IPS-18c (cell line): ENCODE results near the gene PNKD.
"Not testable (repeated sequence)": the region's sequence is repeated elsewhere in the genome, so short reads cannot be mapped to it uniquely, and the experiment has no call there.

Experiments used
- H3K4me3 ChIP-seq: 2 replicates; pipeline ENCODE4 v1.7.0; 2013; ENCODE audit warnings: low read depth, mild to moderate bottlenecking, low read length, moderate library complexity; ENCODE audit not compliant: insufficient read depth
- H3K9me3 ChIP-seq: one replicate; pipeline ENCODE4 v1.6.1; 2013; ENCODE audit warnings: mild to moderate bottlenecking, low read length, moderate library complexity; ENCODE audit not compliant: control insufficient read depth, insufficient read depth

PNKD gene

GRCh38 chr2:218298314-218298875 is 28.1 kb downstream of the PNKD start:
- H3K9me3 ChIP-seq, result peaks cover 2% of the 10 kb centered on the region
- no peak overlapping the region for H3K4me3 ChIP-seq

GRCh38 chr2:218300141-218300540 is 29.8 kb downstream of the PNKD start:
- Histone ChIP-seq H3K4me3 (no peak overlapping the region), H3K9me3 (peaks cover 2% of the 10 kb centered on the region)

- H3K4me3 ChIP-seq, result no peak overlapping the region
- peaks cover 2% of the 10 kb centered on the region for H3K9me3 ChIP-seq
Observed at GRCh38 chr2:218301176-218301819, 31.0 kb downstream of the PNKD start.

- H3K9me3 ChIP-seq, result peaks cover 2% of the 10 kb centered on the region
- H3K4me3 ChIP-seq, result no peak overlapping the region
Observed at GRCh38 chr2:218305383-218305782, 35.1 kb downstream of the PNKD start.

GRCh38 chr2:218306184-218306920 is 36.0 kb downstream of the PNKD start:
- no peak overlapping the region for H3K4me3 ChIP-seq
- H3K9me3 ChIP-seq, result peaks cover 2% of the 10 kb centered on the region

GRCh38 chr2:218307415-218308090 is 37.2 kb downstream of the PNKD start:
- no peak overlapping the region for H3K4me3 ChIP-seq
- no peaks in the 10 kb centered on the region for H3K9me3 ChIP-seq

- H3K4me3 ChIP-seq, result no peak overlapping the region
- no peaks in the 10 kb centered on the region for H3K9me3 ChIP-seq
Observed at GRCh38 chr2:218310853-218311540, 40.7 kb downstream of the PNKD start.

- H3K4me3 ChIP-seq, H3K9me3 ChIP-seq: not testable (repeated sequence)
Observed at GRCh38 chr2:218311541-218312266, 41.4 kb downstream of the PNKD start.

- no peaks in the 10 kb centered on the region for H3K9me3 ChIP-seq
Observed at GRCh38 chr2:218312267-218312756, 42.0 kb downstream of the PNKD start.

GRCh38 chr2:218313356-218313755 is 43.0 kb downstream of the PNKD start:
- H3K4me3 ChIP-seq, result no peak overlapping the region
- H3K9me3 ChIP-seq, result no peaks in the 10 kb centered on the region

More at GRCh38 chr2:218312267-218312756, 42.0 kb downstream of the PNKD start:
- H3K4me3 ChIP-seq, result no peak overlapping the region

GRCh38 chr2:218314764-218315163 is 44.4 kb downstream of the PNKD start:
- not testable (repeated sequence) for H3K4me3 ChIP-seq

GRCh38 chr2:218315397-218315796 is 45.1 kb downstream of the PNKD start:
- H3K9me3 ChIP-seq, result no peaks in the 10 kb centered on the region
- no peak overlapping the region for H3K4me3 ChIP-seq

More at GRCh38 chr2:218314764-218315163, 44.4 kb downstream of the PNKD start:
- not testable (repeated sequence) for H3K9me3 ChIP-seq

- Histone ChIP-seq H3K4me3 (no peak overlapping the region), H3K9me3 (no peaks in the 10 kb centered on the region)
Observed at GRCh38 chr2:218317303-218317630, 46.9 kb downstream of the PNKD start.

- H3K9me3 ChIP-seq, result no peaks in the 10 kb centered on the region
- H3K4me3 ChIP-seq, result no peak overlapping the region
Observed at GRCh38 chr2:218317835-218318234, 47.5 kb downstream of the PNKD start.

- H3K4me3 ChIP-seq, result no peak overlapping the region
- H3K9me3 ChIP-seq, result no peaks in the 10 kb centered on the region
Observed at GRCh38 chr2:218318241-218318640, 47.9 kb downstream of the PNKD start.

GRCh38 chr2:218319813-218320365 is 49.6 kb downstream of the PNKD start:
- no peak overlapping the region for H3K4me3 ChIP-seq

More at GRCh38 chr2:218319813-218320365, 49.6 kb downstream of the PNKD start:
- no peaks in the 10 kb centered on the region for H3K9me3 ChIP-seq
